Measurements from ENCODE around the gene CEP72.
A peak's percentile ranks its signal among the peaks of the same experiment; 100 is the strongest.
"Not testable (repeated sequence)": the region's sequence is repeated elsewhere in the genome, so short reads cannot be mapped to it uniquely, and the experiment has no call there.

The CEP72 gene

GRCh38 chr5:580436-580835, 31.7 kb upstream of the CEP72 start:
- DNase-seq: no peak

GRCh38 chr5:581266-581665, 30.9 kb upstream of the CEP72 start:
- no peak for DNase-seq

- DNase-seq: no peak
Observed at GRCh38 chr5:581941-582340, 30.2 kb upstream of the CEP72 start.

GRCh38 chr5:582445-582844, 29.7 kb upstream of the CEP72 start:
- DNase-seq: not testable (repeated sequence)

GRCh38 chr5:582936-583635, 29.1 kb upstream of the CEP72 start:
- no peak for DNase-seq

- DNase-seq: no peak
Observed at GRCh38 chr5:583645-584044, 28.5 kb upstream of the CEP72 start.

GRCh38 chr5:584216-584615, 27.9 kb upstream of the CEP72 start:
- no peak for DNase-seq

- no peak for DNase-seq
Observed at GRCh38 chr5:584846-585245, 27.3 kb upstream of the CEP72 start.

- no peak for DNase-seq
Observed at GRCh38 chr5:585556-585955, 26.6 kb upstream of the CEP72 start.

GRCh38 chr5:585962-586628, 26.0 kb upstream of the CEP72 start:
- no peak for DNase-seq

GRCh38 chr5:586751-587285, 25.3 kb upstream of the CEP72 start:
- no peak for DNase-seq

- DNase-seq: no peak
Observed at GRCh38 chr5:587403-587802, 24.7 kb upstream of the CEP72 start.

GRCh38 chr5:588406-588995, 23.6 kb upstream of the CEP72 start:
- DNase-seq: no peak

- DNase-seq: peak in 1 of 2 donors; percentile 15
Observed at GRCh38 chr5:589173-589572, 23.0 kb upstream of the CEP72 start.

GRCh38 chr5:589588-589987, 22.6 kb upstream of the CEP72 start:
- DNase-seq: no peak

GRCh38 chr5:590346-590745, 21.8 kb upstream of the CEP72 start:
- no peak for DNase-seq

- DNase-seq: no peak
Observed at GRCh38 chr5:591746-592145, 20.4 kb upstream of the CEP72 start.

- no peak for DNase-seq
Observed at GRCh38 chr5:592158-592557, 20.0 kb upstream of the CEP72 start.

- DNase-seq: no peak
Observed at GRCh38 chr5:593511-593910, 18.6 kb upstream of the CEP72 start.

- peak; percentile 81 to 87 for DNase-seq
Observed at GRCh38 chr5:594226-594860, 17.8 kb upstream of the CEP72 start.

- no peak for DNase-seq
Observed at GRCh38 chr5:595285-595875, 16.8 kb upstream of the CEP72 start.

- DNase-seq: no peak
Observed at GRCh38 chr5:597871-598563, 14.1 kb upstream of the CEP72 start.

GRCh38 chr5:598564-598890, 13.6 kb upstream of the CEP72 start:
- no peak for DNase-seq

All from inflammatory macrophage (primary cell).